Measurements from ENCODE around the gene GPR183. TPM values are rescaled to one million over a fixed set of nuclear protein-coding genes. Genes with fewer than 3 reads are reported as not detected.

The GPR183 gene
- 494 TPM for polyA plus RNA-seq

- Mint-ChIP-seq H3K4me1 (peaks cover 45 to 60% (median 47%) of the 10 kb centered on the region in 3 donors), H3K27me3 (no peaks in the 10 kb centered on the region), H3K9me3 (no peaks in the 10 kb centered on the region), H3K27ac (peak within 1 kb of the TSS; percentile 85 to 93 (median 89)), H3K36me3 (peaks cover 26% of the 10 kb centered on the region), H3K4me3 (peak within 1 kb of the TSS; percentile 88 to 98 (median 94))
Measured at GRCh38 chr13:99307247-99307646, at the start of gene GPR183. GPR183 (minus strand) TSS chr13:99307399; CDS start chr13:99296145, 11,254 bp downstream.

- Mint-ChIP-seq H3K36me3 (peaks cover 6% of the 10 kb centered on the region), H3K9me3 (no peaks in the 10 kb centered on the region), H3K27ac (peak overlapping the region; percentile 94 to 99 (median 99)), H3K27me3 (peaks cover 3% of the 10 kb centered on the region), H3K4me1 (peaks cover 68 to 91% (median 81%) of the 10 kb centered on the region in 3 donors), H3K4me3 (peak overlapping the region; percentile 71 to 89 (median 74))
Measured at GRCh38 chr13:99356262-99357091, 49.3 kb upstream of the GPR183 start.

GRCh38 chr13:99356012-99356261 is 48.7 kb upstream of the GPR183 start:
- Mint-ChIP-seq H3K36me3 (peaks cover 8% of the 10 kb centered on the region), H3K4me3 (peak overlapping the region; percentile 71 to 89 (median 74)), H3K4me1 (peaks cover 70 to 92% (median 82%) of the 10 kb centered on the region in 3 donors), H3K27ac (peak overlapping the region; percentile 94 to 99 (median 99)), H3K9me3 (no peaks in the 10 kb centered on the region), H3K27me3 (peaks cover 3% of the 10 kb centered on the region)

GRCh38 chr13:99355267-99356011 is 48.2 kb upstream of the GPR183 start:
- peaks cover 70 to 90% (median 80%) of the 10 kb centered on the region in 3 donors for H3K4me1 Mint-ChIP-seq
- H3K4me3 Mint-ChIP-seq: peak overlapping the region; percentile 71 to 89 (median 77)
- H3K36me3 Mint-ChIP-seq: peaks cover 8% of the 10 kb centered on the region
- H3K27me3 Mint-ChIP-seq: peaks cover 3% of the 10 kb centered on the region
- no peaks in the 10 kb centered on the region for H3K9me3 Mint-ChIP-seq
- H3K27ac Mint-ChIP-seq: peak overlapping the region; percentile 94 to 99 (median 99)

- no peaks in the 10 kb centered on the region for H3K9me3 Mint-ChIP-seq
- peaks cover 8% of the 10 kb centered on the region for H3K36me3 Mint-ChIP-seq
- H3K4me3 Mint-ChIP-seq: peak overlapping the region; percentile 70 to 90 (median 85)
- H3K27me3 Mint-ChIP-seq: peaks cover 3% of the 10 kb centered on the region
- peak overlapping the region; percentile 94 to 99 (median 99) for H3K27ac Mint-ChIP-seq
- H3K4me1 Mint-ChIP-seq: peaks cover 66 to 81% (median 74%) of the 10 kb centered on the region in 3 donors
Measured at GRCh38 chr13:99354371-99354951, 47.3 kb upstream of the GPR183 start.

GRCh38 chr13:99353836-99354235 is 46.6 kb upstream of the GPR183 start:
- Mint-ChIP-seq H3K36me3 (peaks cover 9% of the 10 kb centered on the region), H3K27ac (peak overlapping the region; percentile 94 to 99 (median 99)), H3K4me1 (peaks cover 66 to 74% (median 70%) of the 10 kb centered on the region in 3 donors), H3K27me3 (peaks cover 3% of the 10 kb centered on the region), H3K9me3 (no peaks in the 10 kb centered on the region), H3K4me3 (peak overlapping the region in 3 of 4 donors; percentile 82 to 90 (median 88))

GRCh38 chr13:99353246-99353600 is 46.0 kb upstream of the GPR183 start:
- H3K27ac Mint-ChIP-seq: peak overlapping the region; percentile 94 to 99 (median 94)
- H3K27me3 Mint-ChIP-seq: peaks cover 3% of the 10 kb centered on the region
- H3K36me3 Mint-ChIP-seq: peaks cover 9% of the 10 kb centered on the region
- peak overlapping the region in 1 of 4 donors; percentile 56 for H3K4me3 Mint-ChIP-seq
- H3K9me3 Mint-ChIP-seq: no peaks in the 10 kb centered on the region
- H3K4me1 Mint-ChIP-seq: peaks cover 67 to 72% (median 68%) of the 10 kb centered on the region in 3 donors

- peaks cover 68 to 72% (median 68%) of the 10 kb centered on the region in 3 donors for H3K4me1 Mint-ChIP-seq
Measured at GRCh38 chr13:99352351-99353245, 45.4 kb upstream of the GPR183 start.

GRCh38 chr13:99351772-99352171 is 44.6 kb upstream of the GPR183 start:
- H3K9me3 Mint-ChIP-seq: no peaks in the 10 kb centered on the region
- peaks cover 68 to 71% (median 69%) of the 10 kb centered on the region in 3 donors for H3K4me1 Mint-ChIP-seq
- H3K27me3 Mint-ChIP-seq: peaks cover 1% of the 10 kb centered on the region
- H3K27ac Mint-ChIP-seq: peak overlapping the region; percentile 90 to 94 (median 94)
- peak overlapping the region in 2 of 4 donors; percentile 48 to 76 for H3K4me3 Mint-ChIP-seq
- peaks cover 9% of the 10 kb centered on the region for H3K36me3 Mint-ChIP-seq

More at GRCh38 chr13:99352351-99353245, 45.4 kb upstream of the GPR183 start:
- Mint-ChIP-seq H3K4me3 (peak overlapping the region in 3 of 4 donors; percentile 76 to 83 (median 78)), H3K27me3 (peaks cover 2% of the 10 kb centered on the region), H3K36me3 (peaks cover 9% of the 10 kb centered on the region), H3K9me3 (no peaks in the 10 kb centered on the region), H3K27ac (peak overlapping the region; percentile 94 to 99 (median 94))

- H3K36me3 Mint-ChIP-seq: peaks cover 14% of the 10 kb centered on the region
- no peak overlapping the region for H3K4me3 Mint-ChIP-seq
- H3K27me3 Mint-ChIP-seq: peaks cover 1% of the 10 kb centered on the region
- H3K9me3 Mint-ChIP-seq: no peaks in the 10 kb centered on the region
- peak overlapping the region in 2 of 3 donors; percentile 91 to 94 for H3K27ac Mint-ChIP-seq
- H3K4me1 Mint-ChIP-seq: peaks cover 65 to 67% (median 66%) of the 10 kb centered on the region in 3 donors
Measured at GRCh38 chr13:99350191-99350590, 43.0 kb upstream of the GPR183 start.

- Mint-ChIP-seq H3K36me3 (peaks cover 22% of the 10 kb centered on the region), H3K4me1 (peaks cover 45 to 57% (median 55%) of the 10 kb centered on the region in 3 donors), H3K27ac (peak overlapping the region; percentile 60 to 91 (median 81)), H3K9me3 (no peaks in the 10 kb centered on the region), H3K27me3 (no peaks in the 10 kb centered on the region), H3K4me3 (peak overlapping the region in 3 of 4 donors; percentile 62 to 75 (median 69))
Measured at GRCh38 chr13:99347911-99348451, 40.8 kb upstream of the GPR183 start.

GRCh38 chr13:99347335-99347878 is 40.2 kb upstream of the GPR183 start:
- peaks cover 39 to 55% (median 52%) of the 10 kb centered on the region in 3 donors for H3K4me1 Mint-ChIP-seq
- no peaks in the 10 kb centered on the region for H3K27me3 Mint-ChIP-seq
- H3K36me3 Mint-ChIP-seq: peaks cover 20% of the 10 kb centered on the region
- H3K4me3 Mint-ChIP-seq: peak overlapping the region in 3 of 4 donors; percentile 62 to 76 (median 75)
- H3K27ac Mint-ChIP-seq: peak overlapping the region; percentile 77 to 91 (median 81)
- no peaks in the 10 kb centered on the region for H3K9me3 Mint-ChIP-seq

- H3K27me3 Mint-ChIP-seq: no peaks in the 10 kb centered on the region
- H3K9me3 Mint-ChIP-seq: no peaks in the 10 kb centered on the region
- H3K27ac Mint-ChIP-seq: peak overlapping the region; percentile 13 to 90 (median 81)
- H3K36me3 Mint-ChIP-seq: peaks cover 24% of the 10 kb centered on the region
- peak overlapping the region in 2 of 4 donors; percentile 45 to 77 for H3K4me3 Mint-ChIP-seq
- peaks cover 30 to 45% (median 43%) of the 10 kb centered on the region in 3 donors for H3K4me1 Mint-ChIP-seq
Measured at GRCh38 chr13:99346335-99347042, 39.3 kb upstream of the GPR183 start.
